ENCODE data around the gene ALPK1. TPM values are rescaled to one million over a fixed set of nuclear protein-coding genes. Genes with fewer than 3 reads are reported as not detected.
A peak's percentile ranks its signal among the peaks of the same experiment; 100 is the strongest.

The ALPK1 gene
- total RNA-seq (2021; ENCODE audit: unreplicated experiment), result 21.3 TPM
- 11.7 and 11.9 TPM in 2 replicates for polyA plus RNA-seq (2012)
- percentile 92 among the genes with signal in this experiment for Bru-seq, nascent RNA
- BruChase-seq, experiment 1, labeled RNA remaining after a 6-hour chase, result percentile 82 among the genes with signal in this experiment
- BruChase-seq, experiment 2, labeled RNA remaining after a 2-hour chase, result percentile 87 among the genes with signal in this experiment
- long read RNA-seq, partial matches to known transcripts, result 5 of 15 reads
- long read RNA-seq, other reads (novel, unspliced or antisense), result 9 of 15 reads

- no peaks in the 10 kb centered on the region for H3K79me2 ChIP-seq (ENCODE audit: insufficient read depth, low read length)
- H3K4me3 ChIP-seq (replicated peaks in 1 of 2; ENCODE audit: low read depth in 1 of 2, low read length in 2 of 2), result peak within 1 kb of the TSS; percentile 63 to 68
- no peaks in the 10 kb centered on the region for H3K9me2 ChIP-seq (ENCODE audit: insufficient read depth)
- peaks cover 3 to 17% of the 10 kb centered on the region in 2 experiments; a peak in 2 of 4 replicates for H3K4me1 ChIP-seq (ENCODE audit: control insufficient read depth in 1 of 2, insufficient read depth in 2 of 2, low read length in 2 of 2)
- H3K36me3 ChIP-seq (ENCODE audit: control insufficient read depth in 1 of 2, insufficient read depth in 2 of 2, low read length in 2 of 2), result no peaks in the 10 kb centered on the region
- BruUV-seq (replicated peaks), result no TSS peak
- POLR2A ChIA-PET, result interaction anchor here (0.7 to 1.6 kb wide), 4 partner anchors 10 to 79 kb away, joined by 3 to 15 read pairs (median 3); partner anchors contain the start of gene TIFA
- peak within 1 kb of the TSS; percentile 70 for H3K9ac ChIP-seq (ENCODE audit: low read length)
- ATAC-seq (peak; percentile 98), DNase-seq (ENCODE audit: low read depth, low spot score) (peak; percentile 88)
- CTCF ChIA-PET, result interaction anchor here (0.8 kb wide), 1 partner anchor 197 kb away, joined by 3 read pairs; no protein-coding TSS in a partner anchor
- peak within 1 kb of the TSS; percentile 17; the same call in 1 of the 2 replicates for H3K27ac ChIP-seq (ENCODE audit: low read depth, low read length)
- intact Hi-C loops (cut with micrococcal nuclease), result no loop called here
- no peaks in the 10 kb centered on the region for H3K27me3 ChIP-seq (ENCODE audit: insufficient read depth, low read length)
- no peaks in the 10 kb centered on the region for H4K20me1 ChIP-seq (ENCODE audit: insufficient read depth)
- no peaks in the 10 kb centered on the region for H3K9me3 ChIP-seq (ENCODE audit: control insufficient read depth in 1 of 2, insufficient read depth in 1 of 2, low read depth in 1 of 2, low read length in 2 of 2)
- H2AFZ ChIP-seq (ENCODE audit: low read depth, low read length, poor library complexity, severe bottlenecking), result peak within 1 kb of the TSS; percentile 96
- RAD21 ChIA-PET (ENCODE audit: low non-redundant PET in 1 of 2, low total read pairs in 2 of 2, uncharacterized antibody in 2 of 2, unreplicated experiment in 2 of 2), result no interaction called here
- H3K4me2 ChIP-seq (ENCODE audit: low read length), result peak within 1 kb of the TSS; percentile 77
- TF ChIP-seq EZH2phosphoT487 (IDR thresholded peaks at IDR 0.05; ENCODE audit: borderline replicate concordance), result no peak
- TF ChIP-seq ZBTB33 (IDR thresholded peaks at IDR 0.05; ENCODE audit: extremely low read depth, insufficient replicate concordance, low read length), result no peak
- no peak for TF ChIP-seq RAD21 (IDR thresholded peaks at IDR 0.05; ENCODE audit: low read depth)
- TF ChIP-seq TCF7L2 (IDR thresholded peaks at IDR 0.05; ENCODE audit: borderline replicate concordance, extremely low read depth, insufficient read depth, insufficient read length), result no peak
- TF ChIP-seq CEBPB (IDR thresholded peaks at IDR 0.05; ENCODE audit: low read depth), result peak; percentile 98
- no peak for TF ChIP-seq REST (IDR thresholded peaks at IDR 0.05; ENCODE audit: low read depth)
- peak; percentile 79 for TF ChIP-seq ELF1 (IDR thresholded peaks at IDR 0.05; ENCODE audit: borderline replicate concordance, low read depth)
- TF ChIP-seq MAX (IDR thresholded peaks at IDR 0.05), result peak; percentile 46; the same call in 1 of the 2 replicates
- peak; percentile 80; the same call in 1 of the 2 replicates for TF ChIP-seq SRF (IDR thresholded peaks at IDR 0.05; ENCODE audit: low read depth)
- TF ChIP-seq SP1 (IDR thresholded peaks at IDR 0.05; ENCODE audit: low read depth), result peak; percentile 71; the same call in 1 of the 2 replicates
- TF ChIP-seq CTCF (IDR thresholded peaks at IDR 0.05 in 2 of 3, conservative IDR thresholded peaks at IDR 0.05 in 1 of 3; ENCODE audit: borderline replicate concordance in 1 of 3, insufficient read depth in 1 of 3, low read depth in 2 of 3, low read length in 2 of 3), result no peak
- no peak for TF ChIP-seq YY1 (IDR thresholded peaks at IDR 0.05; ENCODE audit: extremely low read depth, insufficient replicate concordance, low read depth, low read length)
- no peak for TF ChIP-seq EGR1 (IDR thresholded peaks at IDR 0.05; ENCODE audit: low read depth)
- TF ChIP-seq JUND (IDR thresholded peaks at IDR 0.05), result peak; percentile 44; the same call in 1 of the 2 replicates
- TF ChIP-seq FOSL1 (IDR thresholded peaks at IDR 0.05; ENCODE audit: low read depth), result 0 out of 2 replicates have a peak, but pooled peaks have one; percentile 13
Observed at GRCh38 chr4:112296949-112297880, at the start of gene ALPK1. TSS of gene ALPK1 (plus strand) at chr4:112297369.
